NK-92 treated with Interleukin-12 subunit alpha and Interleukin-12 subunit beta, amount 100 ng/mL, for 24 hours (cell line): ENCODE results near the gene MID2.
"Not testable (repeated sequence)": the region's sequence is repeated elsewhere in the genome, so short reads cannot be mapped to it uniquely, and the experiment has no call there.

ENCODE experiments used
- DNase-seq: peaks from one replicate; lab custom pipeline; 2025; lab: John Stamatoyannopoulos, UW

The MID2 gene

GRCh38 chrX:107842715-107843400, 17.2 kb downstream of the MID2 start:
- no peak for DNase-seq

- no peak for DNase-seq
Measured at GRCh38 chrX:107845625-107846024, 20.0 kb downstream of the MID2 start.

- DNase-seq, result no peak
Measured at GRCh38 chrX:107848591-107848990, 22.9 kb downstream of the MID2 start.

- no peak for DNase-seq
Measured at GRCh38 chrX:107849747-107850421, 24.2 kb downstream of the MID2 start.

GRCh38 chrX:107850422-107850765, 24.7 kb downstream of the MID2 start:
- DNase-seq, result no peak

- no peak for DNase-seq
Measured at GRCh38 chrX:107851215-107851614, 25.5 kb downstream of the MID2 start.

- DNase-seq, result not testable (repeated sequence)
Measured at GRCh38 chrX:107851665-107852064, 26.0 kb downstream of the MID2 start.

GRCh38 chrX:107856289-107856688, 30.6 kb downstream of the MID2 start:
- no peak for DNase-seq

GRCh38 chrX:107857041-107857440, 31.4 kb downstream of the MID2 start:
- DNase-seq, result not testable (repeated sequence)

GRCh38 chrX:107857837-107858236, 32.2 kb downstream of the MID2 start:
- DNase-seq, result no peak

GRCh38 chrX:107861056-107861455, 35.4 kb downstream of the MID2 start:
- no peak for DNase-seq

- no peak for DNase-seq
Measured at GRCh38 chrX:107871136-107871535, 45.5 kb downstream of the MID2 start.

- no peak for DNase-seq
Measured at GRCh38 chrX:107878106-107878505, 52.4 kb downstream of the MID2 start.

- no peak for DNase-seq
Measured at GRCh38 chrX:107880054-107880610, 54.5 kb downstream of the MID2 start.

- no peak for DNase-seq
Measured at GRCh38 chrX:107894038-107894437, 68.4 kb downstream of the MID2 start.

GRCh38 chrX:107902721-107903120, 77.1 kb downstream of the MID2 start:
- DNase-seq, result no peak

- DNase-seq, result no peak
Measured at GRCh38 chrX:107905366-107905765, 79.7 kb downstream of the MID2 start.

GRCh38 chrX:107924136-107924746, 98.6 kb downstream of the MID2 start:
- no peak for DNase-seq

- DNase-seq, result no peak
Measured at GRCh38 chrX:107934262-107934661, 108.6 kb downstream of the MID2 start.

GRCh38 chrX:107935200-107935599, 109.5 kb downstream of the MID2 start:
- no peak for DNase-seq

- no peak for DNase-seq
Measured at GRCh38 chrX:107935664-107936433, 110.2 kb downstream of the MID2 start.

GRCh38 chrX:107936434-107936730, 110.7 kb downstream of the MID2 start:
- DNase-seq, result no peak

- DNase-seq, result no peak
Measured at GRCh38 chrX:107940095-107940494, 114.4 kb downstream of the MID2 start.
